Measurements from ENCODE around the gene ADGRF5.

ADGRF5 gene

GRCh38 chr6:46921731-46922130 is at the start of gene ADGRF5:
Gene ADGRF5 (minus strand): TSS chr6:46921938. CDS start chr6:46906762, 15,176 bp downstream.
- FAIRE-seq: no peak

- FAIRE-seq: no peak
These were observed 47.5 kb upstream of the ADGRF5 start for GRCh38 chr6:46969206-46969605.

GRCh38 chr6:46967826-46968349 is 46.1 kb upstream of the ADGRF5 start:
- no peak for FAIRE-seq

GRCh38 chr6:46964716-46965519 is 43.2 kb upstream of the ADGRF5 start:
- FAIRE-seq: no peak

GRCh38 chr6:46963626-46964025 is 41.9 kb upstream of the ADGRF5 start:
- no peak for FAIRE-seq

GRCh38 chr6:46963039-46963438 is 41.3 kb upstream of the ADGRF5 start:
- FAIRE-seq: no peak

- no peak for FAIRE-seq
These were observed 40.0 kb upstream of the ADGRF5 start for GRCh38 chr6:46961711-46962110.

GRCh38 chr6:46961232-46961631 is 39.5 kb upstream of the ADGRF5 start:
- FAIRE-seq: no peak

GRCh38 chr6:46959419-46959818 is 37.7 kb upstream of the ADGRF5 start:
- no peak for FAIRE-seq

GRCh38 chr6:46956409-46956808 is 34.7 kb upstream of the ADGRF5 start:
- no peak for FAIRE-seq

- no peak for FAIRE-seq
These were observed 33.2 kb upstream of the ADGRF5 start for GRCh38 chr6:46954837-46955451.

GRCh38 chr6:46953921-46954320 is 32.2 kb upstream of the ADGRF5 start:
- no peak for FAIRE-seq

- FAIRE-seq: no peak
These were observed 28.0 kb upstream of the ADGRF5 start for GRCh38 chr6:46949632-46950280.

- FAIRE-seq: no peak
These were observed 27.0 kb upstream of the ADGRF5 start for GRCh38 chr6:46948699-46949098.

GRCh38 chr6:46947497-46947896 is 25.8 kb upstream of the ADGRF5 start:
- FAIRE-seq: no peak

GRCh38 chr6:46940433-46941226 is 18.9 kb upstream of the ADGRF5 start:
- no peak for FAIRE-seq

GRCh38 chr6:46937642-46938041 is 15.9 kb upstream of the ADGRF5 start:
- FAIRE-seq: no peak

- FAIRE-seq: no peak
These were observed 13.9 kb upstream of the ADGRF5 start for GRCh38 chr6:46935687-46936086.

GRCh38 chr6:46933751-46934150 is 12.0 kb upstream of the ADGRF5 start:
- no peak for FAIRE-seq

GRCh38 chr6:46932526-46933319 is 11.0 kb upstream of the ADGRF5 start:
- FAIRE-seq: no peak

- FAIRE-seq: no peak
These were observed 9.7 kb upstream of the ADGRF5 start for GRCh38 chr6:46931416-46931815.

- no peak for FAIRE-seq
These were observed 8.6 kb upstream of the ADGRF5 start for GRCh38 chr6:46930331-46930730.
